Measurements from ENCODE around the gene NRIP2.

The NRIP2 gene

DNA sequence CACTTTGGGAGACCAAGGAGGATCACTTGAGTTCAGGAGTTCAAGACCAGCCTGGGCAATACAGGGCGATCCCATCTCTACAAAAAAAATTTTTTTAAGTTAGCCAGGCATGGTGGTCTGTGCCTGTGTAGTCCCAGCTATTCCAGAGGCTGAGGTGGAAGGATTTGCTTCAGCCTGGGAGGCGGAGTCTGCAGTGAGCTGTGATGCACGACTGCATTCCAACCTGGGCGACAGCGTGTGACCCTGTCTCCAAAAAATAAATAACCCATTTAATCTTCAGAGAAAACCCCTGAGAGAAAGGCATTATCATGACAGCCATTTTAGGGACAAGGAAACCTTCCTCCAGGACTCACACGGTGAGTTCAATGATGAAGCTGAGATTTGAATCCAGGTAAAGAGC is 43.7 kb downstream of the NRIP2 start:
- DNase-seq (ENCODE audit: insufficient read length), result no peak
- no peak for FAIRE-seq
- TF ChIP-seq TAF1 (IDR thresholded peaks at IDR 0.05; ENCODE audit: borderline replicate concordance, low read depth, low read length) (no peak), POLR2A (IDR thresholded peaks at IDR 0.05; ENCODE audit: low read depth, low read length) (no peak), POLR2AphosphoS5 (IDR thresholded peaks at IDR 0.05; ENCODE audit: low read depth, low read length) (no peak)

DNA sequence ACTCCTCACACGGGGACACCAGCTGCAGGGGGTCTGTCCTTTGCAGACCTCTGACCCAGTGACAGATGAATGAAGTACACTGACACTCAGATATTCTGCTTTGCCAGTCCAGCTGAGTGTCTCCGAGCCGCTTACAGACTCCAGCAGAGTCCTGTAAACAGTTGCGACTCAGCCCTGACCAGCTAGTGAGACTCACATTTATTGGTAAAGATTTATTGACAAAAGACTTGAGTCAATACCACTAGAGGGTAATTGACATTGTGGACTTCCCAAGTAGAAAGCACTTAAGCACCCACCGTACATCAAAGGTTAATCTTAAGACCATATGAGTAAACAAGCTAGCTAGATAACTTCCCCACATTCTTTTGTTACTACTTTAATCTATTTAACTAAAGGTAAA is 49.8 kb downstream of the NRIP2 start:
- DNase-seq (ENCODE audit: insufficient read length) (no peak), FAIRE-seq (no peak)
- TF ChIP-seq TAF1 (IDR thresholded peaks at IDR 0.05; ENCODE audit: borderline replicate concordance, low read depth, low read length), result no peak
- TF ChIP-seq POLR2AphosphoS5 (IDR thresholded peaks at IDR 0.05; ENCODE audit: low read depth, low read length), result no peak
- TF ChIP-seq POLR2A (IDR thresholded peaks at IDR 0.05; ENCODE audit: low read depth, low read length), result no peak

DNA sequence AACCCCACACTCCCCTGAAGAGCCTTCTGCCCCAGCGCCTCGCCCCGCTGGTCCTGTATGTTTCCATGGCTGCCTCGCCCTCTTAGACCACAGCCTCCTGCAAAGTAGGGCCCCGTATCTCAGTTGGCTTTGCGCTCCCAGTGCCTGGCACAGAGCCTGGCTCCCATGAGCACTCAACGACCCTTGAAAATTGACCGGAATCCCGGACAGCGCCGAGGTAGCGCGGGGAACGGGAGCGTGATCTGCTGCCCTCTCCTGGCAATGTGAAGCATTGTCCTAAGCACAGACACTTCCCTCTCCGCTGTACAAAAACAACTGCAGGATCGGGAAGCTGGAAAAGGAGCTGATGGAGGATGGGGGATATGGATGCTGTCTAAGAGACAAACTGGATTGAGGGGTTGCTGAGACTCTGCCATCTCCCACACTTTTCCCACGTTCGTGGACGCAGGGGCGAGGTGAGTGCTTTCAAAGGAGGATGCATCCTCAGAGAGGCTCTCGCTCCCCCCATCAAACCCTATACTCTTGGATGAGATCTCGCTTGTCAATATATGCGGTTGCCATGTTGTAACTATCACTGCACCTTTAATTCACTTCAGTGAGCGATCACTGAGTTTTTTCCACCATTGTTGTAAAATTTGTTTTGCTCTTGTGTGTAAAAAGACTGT is 50.8 kb downstream of the NRIP2 start:
- TF ChIP-seq POLR2AphosphoS5 (IDR thresholded peaks at IDR 0.05; ENCODE audit: low read depth, low read length), result no peak
- TF ChIP-seq POLR2A (IDR thresholded peaks at IDR 0.05; ENCODE audit: low read depth, low read length), result no peak
- FAIRE-seq (peak; percentile 90), DNase-seq (ENCODE audit: insufficient read length) (peak; percentile 40)

DNA sequence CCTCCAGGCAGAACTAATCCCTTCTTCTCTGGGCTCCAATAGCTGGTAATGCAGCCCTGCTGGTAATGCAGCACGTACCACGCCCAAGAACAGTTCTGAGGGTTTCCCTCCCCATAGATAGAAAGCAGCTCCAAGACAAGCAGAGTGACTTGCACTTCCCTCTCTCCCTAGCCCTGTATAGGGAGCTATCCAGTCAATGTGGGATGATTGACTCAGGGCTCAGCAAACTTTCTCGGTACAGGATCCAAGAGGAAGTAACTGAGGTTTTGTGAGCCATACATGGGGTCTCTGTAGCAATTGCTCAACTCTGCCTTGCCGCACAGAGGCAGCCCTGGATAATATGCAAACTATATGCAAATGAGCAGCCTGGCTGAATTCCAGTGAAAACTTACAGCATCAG is 55.6 kb downstream of the NRIP2 start:
- FAIRE-seq (no peak), DNase-seq (ENCODE audit: insufficient read length) (no peak)
- TF ChIP-seq POLR2A (IDR thresholded peaks at IDR 0.05; ENCODE audit: low read depth, low read length) (no peak), TAF1 (IDR thresholded peaks at IDR 0.05; ENCODE audit: borderline replicate concordance, low read depth, low read length) (no peak), POLR2AphosphoS5 (IDR thresholded peaks at IDR 0.05; ENCODE audit: low read depth, low read length) (no peak)

DNA sequence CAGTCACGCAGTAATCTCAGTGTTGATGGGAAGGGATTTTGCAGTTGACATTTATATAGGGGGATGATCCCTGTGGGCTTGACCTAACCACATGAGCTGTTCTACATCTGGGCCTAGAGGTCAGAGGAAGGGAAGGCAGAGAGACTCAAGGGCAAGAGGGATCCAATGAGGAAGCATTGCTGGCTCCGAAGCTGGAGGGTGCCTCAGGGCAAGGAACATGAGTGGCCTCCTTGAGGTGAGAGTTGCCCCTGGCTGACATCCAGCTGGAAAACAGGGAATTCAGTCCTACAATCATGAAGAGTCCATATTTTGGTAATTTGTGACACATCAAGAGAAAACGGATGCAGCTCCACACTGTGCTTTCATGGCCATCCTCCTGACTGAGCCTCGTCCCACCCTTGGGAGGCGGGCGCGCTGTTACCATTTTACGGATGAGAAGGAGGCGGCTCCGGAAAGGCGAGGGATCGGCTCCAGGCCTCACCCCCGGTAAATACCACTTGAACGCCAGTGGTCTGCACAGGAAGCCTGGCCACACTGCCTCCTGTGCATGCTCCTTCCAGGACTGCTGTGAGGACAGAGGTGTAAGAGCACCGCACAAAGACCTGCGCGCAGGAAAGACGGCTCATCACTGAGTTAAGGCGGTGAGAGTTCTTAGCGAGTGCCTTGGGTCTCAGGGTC is 58.6 kb downstream of the NRIP2 start:
- no peak for FAIRE-seq
- DNase-seq (ENCODE audit: insufficient read length), result no peak
- TF ChIP-seq POLR2AphosphoS5 (IDR thresholded peaks at IDR 0.05; ENCODE audit: low read depth, low read length) (no peak), TAF1 (IDR thresholded peaks at IDR 0.05; ENCODE audit: borderline replicate concordance, low read depth, low read length) (no peak), POLR2A (IDR thresholded peaks at IDR 0.05; ENCODE audit: low read depth, low read length) (no peak)

DNA sequence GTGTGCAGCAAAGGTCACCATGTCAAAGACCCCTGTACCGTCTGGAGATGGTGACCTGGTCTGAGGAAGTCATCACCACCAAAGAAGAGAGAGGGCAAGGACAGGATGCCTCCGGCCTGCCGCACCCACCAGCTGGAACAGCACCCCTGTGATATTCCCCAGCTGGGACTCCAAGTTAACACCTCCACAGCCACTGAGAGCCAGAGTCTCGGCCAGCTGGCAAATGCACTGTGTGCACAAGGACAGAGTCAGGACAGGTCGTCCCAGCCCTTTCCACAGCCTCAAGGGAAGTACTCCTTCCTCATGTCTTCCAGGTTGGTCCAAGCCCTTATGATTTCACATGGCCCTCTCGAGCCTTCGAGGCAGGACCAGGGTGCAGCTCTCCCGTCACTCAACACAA is 59.4 kb downstream of the NRIP2 start:
- TF ChIP-seq POLR2A (IDR thresholded peaks at IDR 0.05; ENCODE audit: low read depth, low read length) (no peak), POLR2AphosphoS5 (IDR thresholded peaks at IDR 0.05; ENCODE audit: low read depth, low read length) (no peak), TAF1 (IDR thresholded peaks at IDR 0.05; ENCODE audit: borderline replicate concordance, low read depth, low read length) (no peak)
- DNase-seq (ENCODE audit: insufficient read length) (no peak), FAIRE-seq (no peak)

All from GM12892 (cell line).